Glomerular visceral epithelial cell (primary cell): ENCODE data around the gene EDEM1.
A peak's percentile ranks its signal among the peaks of the same experiment; 100 is the strongest.
"Not testable (repeated sequence)": the region's sequence is repeated elsewhere in the genome, so short reads cannot be mapped to it uniquely, and the experiment has no call there.

Experiments
- DNase-seq: peaks from one replicate; pipeline ENCODE4 v3.0.0-alpha.2; 2016; ENCODE audit errors: extremely low spot score

Gene EDEM1

GRCh38 chr3:5232570-5232969 is 45.1 kb downstream of the EDEM1 start:
- DNase-seq = no peak

GRCh38 chr3:5233026-5233425 is 45.5 kb downstream of the EDEM1 start:
- no peak for DNase-seq

- DNase-seq = no peak
These were observed 48.1 kb downstream of the EDEM1 start for GRCh38 chr3:5235655-5236054.

- no peak for DNase-seq
These were observed 51.0 kb downstream of the EDEM1 start for GRCh38 chr3:5238545-5238944.

GRCh38 chr3:5239602-5240001 is 52.1 kb downstream of the EDEM1 start:
- DNase-seq = peak; percentile 9

- no peak for DNase-seq
These were observed 53.2 kb downstream of the EDEM1 start for GRCh38 chr3:5240740-5241139.

- not testable (repeated sequence) for DNase-seq
These were observed 55.3 kb downstream of the EDEM1 start for GRCh38 chr3:5242785-5243184.

- DNase-seq = no peak
These were observed 58.4 kb downstream of the EDEM1 start for GRCh38 chr3:5245927-5246326.

- no peak for DNase-seq
These were observed 61.3 kb downstream of the EDEM1 start for GRCh38 chr3:5248822-5249221.

GRCh38 chr3:5250467-5251195 is 63.1 kb downstream of the EDEM1 start:
- no peak for DNase-seq

- no peak for DNase-seq
These were observed 63.7 kb downstream of the EDEM1 start for GRCh38 chr3:5251196-5251583.

- DNase-seq = no peak
These were observed 64.6 kb downstream of the EDEM1 start for GRCh38 chr3:5252131-5252530.

GRCh38 chr3:5254281-5255048 is 67.0 kb downstream of the EDEM1 start:
- DNase-seq = no peak

- DNase-seq = no peak
These were observed 68.2 kb downstream of the EDEM1 start for GRCh38 chr3:5255404-5256344.

- no peak for DNase-seq
These were observed 71.0 kb downstream of the EDEM1 start for GRCh38 chr3:5258526-5258925.

- DNase-seq = no peak
These were observed 73.5 kb downstream of the EDEM1 start for GRCh38 chr3:5260992-5261501.

GRCh38 chr3:5262507-5262906 is 75.0 kb downstream of the EDEM1 start:
- DNase-seq = no peak

- DNase-seq = no peak
These were observed 76.6 kb downstream of the EDEM1 start for GRCh38 chr3:5264093-5264600.

GRCh38 chr3:5264896-5265770 is 77.6 kb downstream of the EDEM1 start:
- no peak for DNase-seq

- no peak for DNase-seq
These were observed 79.7 kb downstream of the EDEM1 start for GRCh38 chr3:5267252-5267651.

GRCh38 chr3:5267889-5268288 is 80.4 kb downstream of the EDEM1 start:
- no peak for DNase-seq
